Uterus (tissue), 2 donors: ENCODE measurements around the gene B3GALNT2.

Experiments used
- POLR2A ChIP-seq, 2 donors: fragments of 450-650 bp; IDR thresholded peaks; one replicate each; pipeline ENCODE4 v1.6.1; 2016; ENCODE audit warnings: antibody characterized with exemption in 2 of 2, mild to moderate bottlenecking in 1 of 2, moderate library complexity in 1 of 2
- TF ChIP-seq, protein P1 (sequence below), 4 experiments: fragments of 200-600 bp in 2 of 4; fragments of 450-650 bp in 2 of 4; sonication (generic) in 2 of 4; IDR thresholded peaks; one replicate each; pipeline ENCODE4 v1.5.1; 2016 to 2019; ENCODE audit warnings: antibody characterized with exemption in 4 of 4, mild to moderate bottlenecking in 2 of 4, moderate library complexity in 1 of 4

DNA sequence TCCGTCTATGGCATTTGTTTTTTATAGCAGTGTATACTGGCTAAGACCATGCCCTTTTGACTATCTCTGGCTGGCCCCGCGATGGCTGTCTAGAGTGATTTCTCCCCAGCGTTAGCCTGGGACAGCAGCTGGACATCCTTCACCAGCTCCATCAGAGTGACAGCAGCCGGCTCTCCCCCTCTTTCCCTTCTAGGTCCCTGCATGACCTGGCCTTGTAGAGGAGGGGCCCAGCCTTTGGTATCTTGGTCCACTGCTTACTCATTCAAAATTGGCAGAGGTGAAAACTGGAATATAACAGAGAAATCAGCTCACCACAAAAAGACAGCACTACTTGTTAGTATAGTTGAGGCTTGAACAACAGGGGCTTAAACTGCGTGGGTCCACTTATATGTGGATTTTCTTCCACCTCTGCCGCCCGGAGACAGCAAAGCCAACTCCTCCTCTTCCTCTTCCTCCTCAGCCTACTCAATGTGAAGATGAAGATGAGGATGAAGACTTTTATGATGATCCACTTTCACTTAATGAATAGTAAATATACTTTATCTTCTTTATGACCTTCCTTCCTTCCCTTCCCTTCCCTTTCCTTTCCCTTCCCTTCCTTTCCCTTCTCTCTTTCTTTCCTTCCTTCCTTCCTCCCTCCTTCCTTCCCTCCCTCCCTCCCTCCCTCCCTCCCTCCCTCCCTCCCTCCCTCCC is 29.4 kb upstream of the B3GALNT2 start:
- TF ChIP-seq, protein P1, sequence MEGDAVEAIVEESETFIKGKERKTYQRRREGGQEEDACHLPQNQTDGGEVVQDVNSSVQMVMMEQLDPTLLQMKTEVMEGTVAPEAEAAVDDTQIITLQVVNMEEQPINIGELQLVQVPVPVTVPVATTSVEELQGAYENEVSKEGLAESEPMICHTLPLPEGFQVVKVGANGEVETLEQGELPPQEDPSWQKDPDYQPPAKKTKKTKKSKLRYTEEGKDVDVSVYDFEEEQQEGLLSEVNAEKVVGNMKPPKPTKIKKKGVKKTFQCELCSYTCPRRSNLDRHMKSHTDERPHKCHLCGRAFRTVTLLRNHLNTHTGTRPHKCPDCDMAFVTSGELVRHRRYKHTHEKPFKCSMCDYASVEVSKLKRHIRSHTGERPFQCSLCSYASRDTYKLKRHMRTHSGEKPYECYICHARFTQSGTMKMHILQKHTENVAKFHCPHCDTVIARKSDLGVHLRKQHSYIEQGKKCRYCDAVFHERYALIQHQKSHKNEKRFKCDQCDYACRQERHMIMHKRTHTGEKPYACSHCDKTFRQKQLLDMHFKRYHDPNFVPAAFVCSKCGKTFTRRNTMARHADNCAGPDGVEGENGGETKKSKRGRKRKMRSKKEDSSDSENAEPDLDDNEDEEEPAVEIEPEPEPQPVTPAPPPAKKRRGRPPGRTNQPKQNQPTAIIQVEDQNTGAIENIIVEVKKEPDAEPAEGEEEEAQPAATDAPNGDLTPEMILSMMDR (IDR thresholded peaks at IDR 0.05) = no peak
- TF ChIP-seq POLR2A (IDR thresholded peaks at IDR 0.05) = no peak
